Astrocyte (in vitro differentiated cells and primary cell): Measurements from ENCODE around the gene HRH2. TPM values are rescaled to one million over a fixed set of nuclear protein-coding genes. Genes with fewer than 3 reads are reported as not detected.

ENCODE experiments used
- DNase-seq: peaks from one replicate; pipeline ENCODE4 v3.0.0-alpha.2; 2010; ENCODE audit warnings: low read depth
- FAIRE-seq: peaks from 2 replicates; lab custom pipeline; 2011; peaks lifted over from hg19 to GRCh38; lab: Jason Lieb, UNC
- H2AFZ ChIP-seq: 2 replicates; pipeline ENCODE4 v1.6.0; 2012; ENCODE audit warnings: low read depth, low read length, inconsistent platforms
- H3K27ac ChIP-seq: 2 replicates; pipeline ENCODE4 v1.5.1; 2011; ENCODE audit warnings: low read depth, low read length, inconsistent platforms
- H3K27me3 ChIP-seq: 2 replicates; pipeline ENCODE4 v1.6.0; 2011; ENCODE audit warnings: low read length, inconsistent platforms; ENCODE audit not compliant: insufficient read depth
- H3K36me3 ChIP-seq: 2 replicates; pipeline ENCODE4 v1.5.1; 2011; ENCODE audit warnings: low read length, inconsistent platforms; ENCODE audit not compliant: insufficient read depth
- H3K4me1 ChIP-seq: 2 replicates; pipeline ENCODE4 v1.5.1; 2011; ENCODE audit warnings: low read length, inconsistent platforms; ENCODE audit not compliant: insufficient read depth
- H3K4me2 ChIP-seq: 2 replicates; pipeline ENCODE4 v1.6.0; 2012; ENCODE audit warnings: low read length, inconsistent platforms
- H3K4me3 ChIP-seq: 2 replicates; pipeline ENCODE4 v1.5.1; 2011; ENCODE audit warnings: low read depth, mild to moderate bottlenecking, low read length, inconsistent platforms; ENCODE audit not compliant: insufficient read depth
- H3K79me2 ChIP-seq: 2 replicates; pipeline ENCODE4 v1.6.0; 2012; ENCODE audit warnings: mild to moderate bottlenecking, low read length, inconsistent platforms; ENCODE audit not compliant: insufficient read depth
- H3K9ac ChIP-seq: 2 replicates; pipeline ENCODE4 v1.6.0; 2012; ENCODE audit warnings: mild to moderate bottlenecking, low read length, inconsistent platforms
- H3K9me3 ChIP-seq: 2 replicates; pipeline ENCODE4 v1.5.1; 2012; ENCODE audit warnings: low read depth, mild to moderate bottlenecking, low read length, inconsistent platforms; ENCODE audit not compliant: insufficient read depth
- H4K20me1 ChIP-seq: 2 replicates; pipeline ENCODE4 v1.6.0; 2012; ENCODE audit warnings: low read length, inconsistent platforms; ENCODE audit not compliant: insufficient read depth
- H3K27ac Mint-ChIP-seq: one replicate; pipeline ENCODE4 v1.8.0; 2021; ENCODE audit warnings: mild to moderate bottlenecking, mixed read lengths; ENCODE audit not compliant: unreplicated experiment
- H3K27me3 Mint-ChIP-seq: one replicate; pipeline ENCODE4 v1.8.0; 2021; ENCODE audit warnings: low read depth, mixed read lengths; ENCODE audit not compliant: unreplicated experiment
- H3K36me3 Mint-ChIP-seq: one replicate; pipeline ENCODE4 v1.8.0; 2021; ENCODE audit warnings: low read depth, mixed read lengths; ENCODE audit not compliant: unreplicated experiment
- H3K4me1 Mint-ChIP-seq: one replicate; pipeline ENCODE4 v1.8.0; 2021; ENCODE audit warnings: low read depth, mixed read lengths; ENCODE audit not compliant: unreplicated experiment
- H3K4me3 Mint-ChIP-seq: one replicate; pipeline ENCODE4 v1.8.0; 2021; ENCODE audit warnings: mild to moderate bottlenecking, moderate library complexity, mixed read lengths; ENCODE audit not compliant: unreplicated experiment
- H3K9me3 Mint-ChIP-seq: one replicate; pipeline ENCODE4 v1.8.0; 2021; ENCODE audit warnings: mild to moderate bottlenecking, mixed read lengths; ENCODE audit not compliant: unreplicated experiment
- CTCF ChIP-seq: IDR thresholded peaks from 2 replicates; pipeline ENCODE4 v1.5.1; 2011; ENCODE audit warnings: low read depth, mild to moderate bottlenecking, inconsistent platforms, low read length, moderate library complexity; ENCODE audit not compliant: insufficient read depth
- EZH2 ChIP-seq: IDR thresholded peaks from 2 replicates; pipeline ENCODE4 v1.6.1; 2012; ENCODE audit warnings: mild to moderate bottlenecking, low read length, inconsistent platforms; ENCODE audit not compliant: insufficient read depth
- total RNA-seq: library from RNA; stranded (reverse); gene quantifications from 2 replicates; pipeline ENCODE4 v1.2.1, GENCODE V29; 2021

Gene HRH2
- total RNA-seq, 1 donor from 2014 or later = 1.9 TPM

GRCh38 chr5:175715627-175716522 lies 58.0 kb downstream of the HRH2 start:
- no peak overlapping the region for H2AFZ ChIP-seq

GRCh38 chr5:175717837-175718236 lies 60.0 kb downstream of the HRH2 start:
- Histone ChIP-seq H3K9me3 (peaks cover 3% of the 10 kb centered on the region), H4K20me1 (no peaks in the 10 kb centered on the region), H3K27ac (no peak overlapping the region), H3K79me2 (no peaks in the 10 kb centered on the region), H3K27me3 (no peaks in the 10 kb centered on the region), H3K4me3 (no peak overlapping the region), H3K4me1 (no peaks in the 10 kb centered on the region), H3K36me3 (no peaks in the 10 kb centered on the region), H2AFZ (no peak overlapping the region), H3K9ac (no peak overlapping the region), H3K4me2 (no peak overlapping the region)
- TF ChIP-seq CTCF (no peak), EZH2 (no peak)
- FAIRE-seq (no peak), DNase-seq (no peak)
- Mint-ChIP-seq H3K36me3 (no peaks in the 10 kb centered on the region), H3K9me3 (peaks cover 18% of the 10 kb centered on the region), H3K27ac (no peak overlapping the region), H3K4me1 (no peaks in the 10 kb centered on the region), H3K27me3 (peaks cover 11% of the 10 kb centered on the region), H3K4me3 (no peak overlapping the region)

More at GRCh38 chr5:175715627-175716522, 58.0 kb downstream of the HRH2 start:
- Mint-ChIP-seq H3K4me1 (no peaks in the 10 kb centered on the region), H3K27me3 (peaks cover 20% of the 10 kb centered on the region), H3K4me3 (no peak overlapping the region), H3K36me3 (no peaks in the 10 kb centered on the region), H3K9me3 (peaks cover 21% of the 10 kb centered on the region), H3K27ac (no peak overlapping the region)
- no peaks in the 10 kb centered on the region for H3K4me1 ChIP-seq
- H3K9ac ChIP-seq = no peak overlapping the region
- no peak for DNase-seq
- peaks cover 3% of the 10 kb centered on the region for H3K9me3 ChIP-seq
- no peak for FAIRE-seq
- no peak overlapping the region for H3K4me3 ChIP-seq
- no peaks in the 10 kb centered on the region for H3K27me3 ChIP-seq
- H3K27ac ChIP-seq = no peak overlapping the region
- H3K79me2 ChIP-seq = no peaks in the 10 kb centered on the region
- H4K20me1 ChIP-seq = no peaks in the 10 kb centered on the region
- no peak for TF ChIP-seq EZH2
- no peak for TF ChIP-seq CTCF
- H3K4me2 ChIP-seq = no peak overlapping the region
- H3K36me3 ChIP-seq = no peaks in the 10 kb centered on the region
